A172 (cell line): ENCODE data around the gene GATAD2B. TPM values are rescaled to one million over a fixed set of nuclear protein-coding genes. Genes with fewer than 3 reads are reported as not detected.
"Not testable (repeated sequence)": the region's sequence is repeated elsewhere in the genome, so short reads cannot be mapped to it uniquely, and the experiment has no call there.

Source experiments
- DNase-seq: peaks from one replicate; pipeline ENCODE4 v3.0.0-alpha.2; 2015; ENCODE audit warnings: low spot score
- total RNA-seq: library from RNA; depleted of rRNA; stranded (reverse); fragments of >200 nt; shearing (Covaris generic); gene quantifications from 2 replicates; pipeline ENCODE4 v1.2.3, GENCODE V29; 2014

The GATAD2B gene
- total RNA-seq, 1 experiment from 2014 or later: 6.5 TPM

- DNase-seq: peak; percentile 74
These were observed 125.7 kb downstream of the GATAD2B start for GRCh38 chr1:153796786-153797659.

- DNase-seq: no peak
These were observed 126.6 kb downstream of the GATAD2B start for GRCh38 chr1:153795934-153796785.

GRCh38 chr1:153795330-153795837 is 127.4 kb downstream of the GATAD2B start:
- no peak for DNase-seq

- DNase-seq: no peak
These were observed 128.0 kb downstream of the GATAD2B start for GRCh38 chr1:153794624-153795329.

GRCh38 chr1:153793973-153794615 is 128.7 kb downstream of the GATAD2B start:
- no peak for DNase-seq

- no peak for DNase-seq
These were observed 129.4 kb downstream of the GATAD2B start for GRCh38 chr1:153793261-153793972.

- DNase-seq: no peak
These were observed 130.1 kb downstream of the GATAD2B start for GRCh38 chr1:153792631-153793041.

- DNase-seq: peak; percentile 81
These were observed 131.0 kb downstream of the GATAD2B start for GRCh38 chr1:153791648-153792253.

- DNase-seq: peak; percentile 75
These were observed 131.7 kb downstream of the GATAD2B start for GRCh38 chr1:153790966-153791647.

GRCh38 chr1:153790313-153790965 is 132.3 kb downstream of the GATAD2B start:
- DNase-seq: no peak

- no peak for DNase-seq
These were observed 133.2 kb downstream of the GATAD2B start for GRCh38 chr1:153789478-153790034.

GRCh38 chr1:153786038-153786790 is 136.6 kb downstream of the GATAD2B start:
- no peak for DNase-seq

GRCh38 chr1:153783233-153784190 is 139.3 kb downstream of the GATAD2B start:
- peak; percentile 78 for DNase-seq

- DNase-seq: not testable (repeated sequence)
These were observed 140.1 kb downstream of the GATAD2B start for GRCh38 chr1:153782648-153783047.

GRCh38 chr1:153780551-153780950 is 142.2 kb downstream of the GATAD2B start:
- no peak for DNase-seq

- no peak for DNase-seq
These were observed 142.8 kb downstream of the GATAD2B start for GRCh38 chr1:153779781-153780541.
